DND-41 (cell line): Measurements from ENCODE around the gene CHRM5.

Experiments used
- ATAC-seq: fragments of 200-7000 bp; cut with Tn5 transposase; 3 replicates; pipeline ENCODE4 v1.9.1; 2021; ENCODE audit warnings: low read depth; ENCODE audit not compliant: insufficient read depth
- DNase-seq: peaks from one replicate; pipeline ENCODE4 v3.0.0-alpha.2; 2020
- H2AFZ ChIP-seq: 2 replicates; pipeline ENCODE4 v1.6.0; 2012; ENCODE audit warnings: low read depth, low read length
- H3K27ac ChIP-seq: 2 replicates; pipeline ENCODE4 v1.5.1; 2012; ENCODE audit warnings: low read length, inconsistent platforms
- H3K27me3 ChIP-seq: fragments of 200-600 bp; sonication (generic); 2 replicates; pipeline ENCODE4 v1.6.0; 2012; ENCODE audit warnings: low read length, mild to moderate bottlenecking, inconsistent platforms; ENCODE audit not compliant: insufficient read depth, poor library complexity
- H3K36me3 ChIP-seq: 2 replicates; pipeline ENCODE4 v1.5.1; 2012; ENCODE audit warnings: low read length, inconsistent platforms; ENCODE audit not compliant: insufficient read depth
- H3K4me1 ChIP-seq: 2 replicates; pipeline ENCODE4 v1.5.1; 2012; ENCODE audit warnings: mild to moderate bottlenecking, low read length; ENCODE audit not compliant: insufficient read depth
- H3K4me2 ChIP-seq: 2 replicates; pipeline ENCODE4 v1.6.0; 2012; ENCODE audit warnings: mild to moderate bottlenecking, moderate library complexity, low read length, inconsistent platforms; ENCODE audit not compliant: insufficient read depth
- H3K4me3 ChIP-seq, 2 experiments: fragments of 200-600 bp in 1 of 2; shearing (Covaris generic) in 1 of 2; 2 replicates each; pipeline ENCODE4 v1.5.1; 2012 to 2016; ENCODE audit warnings: inconsistent platforms in 2 of 2, low read length in 2 of 2, mild to moderate bottlenecking in 2 of 2, low read depth in 1 of 2, moderate library complexity in 1 of 2
- H3K79me2 ChIP-seq: 2 replicates; pipeline ENCODE4 v1.6.0; 2012; ENCODE audit warnings: low read length, inconsistent platforms; ENCODE audit not compliant: insufficient read depth
- H3K9ac ChIP-seq: 2 replicates; pipeline ENCODE4 v1.6.0; 2012; ENCODE audit warnings: low read depth, mild to moderate bottlenecking, inconsistent platforms, low read length, moderate library complexity
- H3K9me3 ChIP-seq: 2 replicates; pipeline ENCODE4 v1.5.1; 2012; ENCODE audit warnings: low read length, moderate library complexity, mild to moderate bottlenecking, inconsistent platforms; ENCODE audit not compliant: insufficient read depth, severe bottlenecking
- H4K20me1 ChIP-seq: 2 replicates; pipeline ENCODE4 v1.6.0; 2012; ENCODE audit warnings: low read length; ENCODE audit not compliant: insufficient read depth
- CTCF ChIP-seq: IDR thresholded peaks from 2 replicates; pipeline ENCODE4 v1.5.1; 2012; ENCODE audit warnings: borderline replicate concordance, low read length, moderate library complexity, mild to moderate bottlenecking; ENCODE audit not compliant: poor library complexity, severe bottlenecking; ENCODE audit errors: extremely low read depth
- EZH2 ChIP-seq: IDR thresholded peaks from 3 replicates; pipeline ENCODE4 v1.6.1; 2012; ENCODE audit warnings: borderline replicate concordance, low read depth, mild to moderate bottlenecking, moderate library complexity, low read length, inconsistent platforms; ENCODE audit not compliant: severe bottlenecking

The CHRM5 gene

GRCh38 chr15:33980159-33980558 lies 11.9 kb downstream of the CHRM5 start:
- DNase-seq = no peak
- TF ChIP-seq EZH2 (no peak), CTCF (no peak)
- H2AFZ ChIP-seq = no peak overlapping the region
- no peak overlapping the region for H3K4me2 ChIP-seq
- H3K79me2 ChIP-seq = no peaks in the 10 kb centered on the region
- H3K27ac ChIP-seq = no peak overlapping the region
- H3K36me3 ChIP-seq = no peaks in the 10 kb centered on the region
- H3K9me3 ChIP-seq = no peaks in the 10 kb centered on the region
- H3K4me3 ChIP-seq = no peak overlapping the region
- no peak overlapping the region for H3K9ac ChIP-seq
- H4K20me1 ChIP-seq = no peaks in the 10 kb centered on the region
- no peaks in the 10 kb centered on the region for H3K27me3 ChIP-seq
- no peaks in the 10 kb centered on the region for H3K4me1 ChIP-seq
- no peak for ATAC-seq

- no peak overlapping the region for H3K27ac ChIP-seq
- no peak overlapping the region for H3K4me2 ChIP-seq
- H3K79me2 ChIP-seq = no peaks in the 10 kb centered on the region
- TF ChIP-seq EZH2 (no peak), CTCF (no peak)
- H3K36me3 ChIP-seq = no peaks in the 10 kb centered on the region
- H3K4me1 ChIP-seq = no peaks in the 10 kb centered on the region
- no peak overlapping the region for H3K4me3 ChIP-seq
- no peaks in the 10 kb centered on the region for H3K27me3 ChIP-seq
- ATAC-seq = no peak
- H3K9me3 ChIP-seq = no peaks in the 10 kb centered on the region
- no peak overlapping the region for H3K9ac ChIP-seq
- no peaks in the 10 kb centered on the region for H4K20me1 ChIP-seq
- no peak overlapping the region for H2AFZ ChIP-seq
- no peak for DNase-seq
These were observed 14.2 kb downstream of the CHRM5 start for GRCh38 chr15:33982516-33982915.

GRCh38 chr15:33985287-33985686 lies 17.0 kb downstream of the CHRM5 start:
- Histone ChIP-seq H2AFZ (no peak overlapping the region), H3K36me3 (no peaks in the 10 kb centered on the region), H3K9me3 (no peaks in the 10 kb centered on the region), H3K79me2 (no peaks in the 10 kb centered on the region), H3K4me1 (no peaks in the 10 kb centered on the region), H3K27ac (no peak overlapping the region), H3K9ac (no peak overlapping the region), H3K27me3 (no peaks in the 10 kb centered on the region), H3K4me2 (no peak overlapping the region), H3K4me3 (no peak overlapping the region), H4K20me1 (no peaks in the 10 kb centered on the region)
- DNase-seq (no peak), ATAC-seq (no peak)
- TF ChIP-seq CTCF (no peak), EZH2 (no peak)

GRCh38 chr15:33985751-33986150 lies 17.5 kb downstream of the CHRM5 start:
- DNase-seq (no peak), ATAC-seq (no peak)
- H3K4me3 ChIP-seq = no peak overlapping the region
- no peak overlapping the region for H3K27ac ChIP-seq
- no peaks in the 10 kb centered on the region for H3K9me3 ChIP-seq
- H4K20me1 ChIP-seq = no peaks in the 10 kb centered on the region
- H3K27me3 ChIP-seq = no peaks in the 10 kb centered on the region
- H3K4me2 ChIP-seq = no peak overlapping the region
- no peak overlapping the region for H3K9ac ChIP-seq
- H3K36me3 ChIP-seq = no peaks in the 10 kb centered on the region
- no peak overlapping the region for H2AFZ ChIP-seq
- no peaks in the 10 kb centered on the region for H3K4me1 ChIP-seq
- TF ChIP-seq EZH2 (no peak), CTCF (no peak)
- H3K79me2 ChIP-seq = no peaks in the 10 kb centered on the region
